ENCODE results near the gene KCNJ6. TPM values are rescaled to one million over a fixed set of nuclear protein-coding genes. Genes with fewer than 3 reads are reported as not detected.

The KCNJ6 gene
- total and polyA plus RNA-seq, 2 of the 8 experiments (the other 6 are each of a cell fraction or from before 2014, with no cell fraction given) = 0.51 to 1.2 TPM

- ChIA-PET POLR2A (ENCODE audit: partially characterized antibody) (no interaction called here), CTCF (ENCODE audit: partially characterized antibody) (interaction anchor here (1.2 kb wide), 1 partner anchor 39 kb away, joined by 3 read pairs; no protein-coding TSS in a partner anchor)
- Histone ChIP-seq H3K27me3 (replicated peaks in 1 of 4; ENCODE audit: control insufficient read depth in 3 of 4, extremely low read depth in 1 of 4, insufficient read depth in 3 of 4, low read length in 3 of 4) (no peaks in the 10 kb centered on the region), H3K23ac (ENCODE audit: insufficient read length) (no peak overlapping the region), H3K14ac (ENCODE audit: insufficient read length) (no peak overlapping the region), H4K91ac (replicated peaks; ENCODE audit: insufficient read length, low read length) (no peak overlapping the region), H2BK15ac (ENCODE audit: low read length) (no peak overlapping the region), H3K9ac (replicated peaks in 1 of 4; ENCODE audit: extremely low read depth in 1 of 4, low read depth in 3 of 4, low read length in 3 of 4) (no peak overlapping the region), H3K23me2 (ENCODE audit: low read depth, low read length) (no peaks in the 10 kb centered on the region), H3K18ac (ENCODE audit: extremely low read depth, low read length) (no peak overlapping the region), H3K56ac (replicated peaks; ENCODE audit: insufficient read length, low read depth, low read length) (no peak overlapping the region), H3K79me2 (ENCODE audit: control insufficient read depth in 1 of 2, insufficient read depth in 2 of 2, low read length in 2 of 2) (no peaks in the 10 kb centered on the region), H2BK12ac (ENCODE audit: low read depth, low read length) (no peak overlapping the region), H2BK5ac (ENCODE audit: low read depth, low read length) (no peak overlapping the region), H3K4ac (replicated peaks; ENCODE audit: insufficient read length, low read depth, low read length) (no peak overlapping the region), H3K9me3 (ENCODE audit: insufficient read depth in 2 of 2, low read depth in 1 of 2, low read length in 1 of 2) (no peaks in the 10 kb centered on the region), H3K4me3 (ENCODE audit: extremely low read depth in 1 of 4, insufficient read depth in 2 of 4, low read depth in 3 of 4, low read length in 4 of 4) (no peak overlapping the region), H3K4me2 (ENCODE audit: insufficient read depth in 1 of 2, low read depth in 2 of 2, low read length in 2 of 2) (no peak overlapping the region), H2AFZ (ENCODE audit: low read length) (no peak overlapping the region), H2BK120ac (replicated peaks; ENCODE audit: low read depth, low read length) (no peak overlapping the region), H2AK5ac (ENCODE audit: low read depth, low read length) (no peak overlapping the region), H2BK20ac (ENCODE audit: low read length) (no peak overlapping the region), H4K20me1 (replicated peaks in 1 of 2; ENCODE audit: control insufficient read depth in 1 of 2, insufficient read depth in 2 of 2, low read length in 2 of 2) (no peaks in the 10 kb centered on the region), H3K4me1 (replicated peaks in 1 of 4; ENCODE audit: control insufficient read depth in 3 of 4, insufficient read depth in 4 of 4, low read length in 3 of 4) (no peaks in the 10 kb centered on the region), H3K79me1 (ENCODE audit: low read depth, low read length) (no peaks in the 10 kb centered on the region), H4K8ac (ENCODE audit: extremely low read depth, insufficient read depth, low read length) (no peak overlapping the region), H3K36me3 (ENCODE audit: control insufficient read depth in 2 of 4, insufficient read depth in 4 of 4, low read length in 3 of 4) (no peaks in the 10 kb centered on the region), H4K5ac (ENCODE audit: insufficient read length, low read depth, low read length) (no peak overlapping the region), H3K27ac (ENCODE audit: low read depth, low read length) (no peak overlapping the region)
- 93% methylated on average over 4 of the region's 4 CpGs; no CpG with 5 or more reads in 1 of the 2 experiments for WGBS, 2 experiments (ENCODE audit: extremely low coverage in 1 of 2, insufficient coverage in 1 of 2, insufficient read length in 1 of 2, insufficient replicate concordance in 2 of 2, low coverage in 1 of 2, low lambda C conversion rate in 2 of 2, missing lambda C conversion rate in 1 of 2)
- FAIRE-seq = no peak
- DNase-seq (ENCODE audit: low read depth in 1 of 2, low spot score in 2 of 2) = no peak
- no peak for TF ChIP-seq POU5F1 (IDR thresholded peaks at IDR 0.05; ENCODE audit: low read depth, low read length)
- TF ChIP-seq POLR2A (IDR thresholded peaks at IDR 0.05; ENCODE audit: control extremely low read depth in 1 of 2, low read depth in 2 of 2, low read length in 2 of 2) = no peak
- TF ChIP-seq TAF1 (IDR thresholded peaks at IDR 0.05; ENCODE audit: low read depth, low read length) = no peak
- no peak for TF ChIP-seq CREB1 (IDR thresholded peaks at IDR 0.05)
- no peak for TF ChIP-seq SP2 (IDR thresholded peaks at IDR 0.05; ENCODE audit: low read length)
- TF ChIP-seq CBX8 (IDR thresholded peaks at IDR 0.05; ENCODE audit: borderline replicate concordance, low read depth, low read length) = no peak
- no peak for TF ChIP-seq GABPA (IDR thresholded peaks at IDR 0.05; ENCODE audit: borderline replicate concordance, insufficient read depth, low read length)
- TF ChIP-seq PHF8 (conservative IDR thresholded peaks at IDR 0.05; ENCODE audit: low read depth, low read length) = no peak
- TF ChIP-seq EP300 (IDR thresholded peaks at IDR 0.05; ENCODE audit: borderline replicate concordance in 1 of 2, low read depth in 2 of 2, low read length in 2 of 2) = no peak
- TF ChIP-seq BRCA1 (IDR thresholded peaks at IDR 0.05; ENCODE audit: low read depth, low read length) = no peak
- TF ChIP-seq BCL11A (IDR thresholded peaks at IDR 0.05; ENCODE audit: low read depth in 2 of 2, low read length in 2 of 2) = no peak
- no peak for TF ChIP-seq JUND (IDR thresholded peaks at IDR 0.05; ENCODE audit: low read length)
- no peak for TF ChIP-seq SP4 (IDR thresholded peaks at IDR 0.05; ENCODE audit: low read length)
- TF ChIP-seq SIX5 (IDR thresholded peaks at IDR 0.05; ENCODE audit: low read depth, low read length) = no peak
- no peak for TF ChIP-seq GTF2F1 (IDR thresholded peaks at IDR 0.05; ENCODE audit: borderline replicate concordance, low read depth, low read length)
- TF ChIP-seq KDM4A (IDR thresholded peaks at IDR 0.05; ENCODE audit: low read depth, low read length, severe bottlenecking) = no peak
- TF ChIP-seq SRF (IDR thresholded peaks at IDR 0.05; ENCODE audit: low read depth, low read length) = no peak
Measured at GRCh38 chr21:37797403-37797802, 118.9 kb downstream of the KCNJ6 start.
